HS-5 (cell line): ENCODE measurements around the gene LARP1B.
A peak's percentile ranks its signal among the peaks of the same experiment; 100 is the strongest.
"Not testable (repeated sequence)": the region's sequence is repeated elsewhere in the genome, so short reads cannot be mapped to it uniquely, and the experiment has no call there.

ENCODE experiments used
- DNase-seq: peaks from one replicate; pipeline ENCODE4 v3.0.0-alpha.2; 2012; ENCODE audit warnings: low read depth

LARP1B gene

DNA sequence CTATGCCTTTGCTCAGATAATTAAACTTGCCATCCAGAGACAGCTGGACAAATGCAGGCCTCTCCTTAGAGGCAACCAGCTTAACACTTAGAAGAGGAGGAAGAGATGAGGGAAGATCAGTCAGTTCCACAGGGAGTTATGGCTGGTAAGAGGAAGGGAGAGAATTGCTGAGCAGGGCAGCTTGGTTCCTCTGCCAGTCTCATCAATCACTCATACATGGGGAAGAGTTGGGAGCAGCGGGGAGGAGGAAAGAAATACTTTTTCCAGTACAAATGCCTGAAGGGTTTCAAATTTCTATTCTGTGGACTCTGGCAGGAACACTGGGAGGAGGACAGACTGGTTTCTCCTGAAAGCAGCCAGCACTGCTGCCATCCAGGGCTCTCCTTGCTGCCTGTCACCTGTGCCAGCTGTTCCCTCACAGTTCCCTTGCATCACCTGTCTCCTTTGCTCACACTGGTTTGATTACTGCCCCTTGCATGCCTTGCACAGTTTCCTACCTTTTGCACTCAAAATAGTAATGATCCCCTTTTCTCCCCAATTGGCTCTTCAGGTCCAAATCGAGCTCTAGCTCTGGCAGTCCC, 167.0 kb downstream of the LARP1B start:
- no peak for DNase-seq

DNA sequence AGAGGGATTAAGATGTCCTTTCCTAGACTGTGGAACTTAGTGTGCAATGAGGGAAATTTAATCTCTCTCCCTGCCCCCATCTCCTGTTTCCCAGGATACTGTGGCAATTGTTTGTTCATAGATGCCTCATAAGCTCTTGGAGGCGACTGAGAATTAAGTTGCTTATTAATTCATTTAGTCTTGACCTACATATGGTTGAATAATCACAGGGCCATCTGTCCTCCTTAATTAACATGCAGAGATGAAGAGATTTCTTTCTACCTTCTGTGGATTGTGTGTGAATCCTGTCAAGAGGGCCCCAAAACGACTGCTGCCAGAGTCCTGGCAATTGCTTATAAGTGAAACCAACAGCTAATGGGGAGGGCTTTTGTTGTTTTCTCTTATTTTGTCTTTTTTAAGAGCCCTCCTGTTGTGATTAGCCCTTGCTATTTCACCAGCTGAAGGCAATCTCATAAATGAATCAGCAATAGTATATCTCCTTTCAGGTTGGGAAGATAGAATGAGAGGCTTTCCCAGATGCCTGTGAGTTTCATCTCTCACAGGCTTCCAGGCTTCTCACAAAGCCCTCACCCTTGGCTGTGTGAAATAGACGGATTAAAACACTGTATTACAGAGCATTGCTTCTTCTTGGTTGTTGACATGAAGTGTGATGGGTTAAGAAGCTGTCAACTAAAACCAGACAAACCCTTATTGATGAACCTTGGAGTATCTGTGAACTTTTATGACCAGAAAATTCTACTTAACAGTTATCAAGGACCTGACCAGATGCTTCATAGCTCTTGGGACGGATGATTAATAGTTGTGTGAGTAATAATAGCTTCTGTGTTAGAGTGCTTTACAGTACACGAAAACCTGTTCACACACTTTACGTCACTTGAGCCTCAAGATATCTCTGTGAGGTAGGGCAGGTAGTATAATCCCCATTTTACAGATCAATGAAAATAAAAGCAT, 168.0 kb downstream of the LARP1B start:
- DNase-seq, result no peak

DNA sequence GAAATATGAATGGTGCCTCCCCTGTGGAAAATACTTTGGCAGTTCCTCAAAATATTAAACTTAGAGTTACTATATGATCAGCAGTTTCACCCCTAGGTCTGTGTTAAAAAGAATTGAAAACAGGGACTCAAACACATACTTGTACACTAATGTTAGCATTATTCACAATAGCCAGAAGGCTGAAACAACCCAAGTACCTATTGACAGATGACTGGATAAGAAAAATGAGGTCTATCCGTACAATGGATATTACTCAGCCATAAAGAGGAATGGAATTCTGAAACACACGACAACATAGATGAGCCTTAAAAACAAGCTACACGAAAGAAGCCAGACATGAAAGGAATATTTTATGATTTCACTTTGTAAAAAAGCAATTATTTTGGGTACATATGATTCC, 171.6 kb downstream of the LARP1B start:
- no peak for DNase-seq

DNA sequence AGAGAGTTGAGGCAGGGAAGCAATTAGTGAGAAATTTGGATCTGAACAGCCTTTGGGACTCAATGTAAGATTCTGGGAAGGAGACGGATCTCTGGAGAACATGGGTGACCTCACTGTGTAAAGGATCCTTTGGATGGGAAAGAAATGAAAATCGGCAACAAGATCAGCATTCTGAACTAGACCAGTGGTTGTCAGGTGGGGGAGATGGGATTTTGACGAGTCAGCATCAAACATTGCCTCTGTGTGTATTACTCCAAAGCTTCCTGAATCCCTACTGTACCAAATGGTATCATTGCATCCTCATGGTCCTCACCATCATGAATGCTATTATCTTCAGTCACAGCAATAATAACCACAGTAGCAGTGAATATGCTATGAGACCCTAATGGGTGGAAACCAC, 173.7 kb downstream of the LARP1B start:
- no peak for DNase-seq

DNA sequence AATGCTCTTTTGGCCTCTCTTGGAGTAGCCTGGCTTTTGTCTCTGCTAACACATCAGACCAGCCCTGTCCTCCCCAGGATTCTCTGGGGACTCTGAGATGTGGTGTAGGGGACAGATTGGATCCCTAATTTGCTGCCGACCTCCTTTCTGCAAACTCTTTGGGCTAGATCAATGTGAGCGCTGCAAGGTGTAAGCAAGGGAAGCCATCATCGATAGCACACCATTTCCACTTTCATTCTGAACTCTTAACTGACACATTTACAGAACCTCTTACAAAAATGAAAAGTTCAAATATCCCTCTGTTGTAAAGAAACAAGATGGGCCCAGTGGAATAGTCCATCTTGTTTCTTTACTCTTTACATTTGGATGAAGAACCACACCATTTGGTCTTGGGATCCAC, 179.9 kb downstream of the LARP1B start:
- no peak for DNase-seq

DNA sequence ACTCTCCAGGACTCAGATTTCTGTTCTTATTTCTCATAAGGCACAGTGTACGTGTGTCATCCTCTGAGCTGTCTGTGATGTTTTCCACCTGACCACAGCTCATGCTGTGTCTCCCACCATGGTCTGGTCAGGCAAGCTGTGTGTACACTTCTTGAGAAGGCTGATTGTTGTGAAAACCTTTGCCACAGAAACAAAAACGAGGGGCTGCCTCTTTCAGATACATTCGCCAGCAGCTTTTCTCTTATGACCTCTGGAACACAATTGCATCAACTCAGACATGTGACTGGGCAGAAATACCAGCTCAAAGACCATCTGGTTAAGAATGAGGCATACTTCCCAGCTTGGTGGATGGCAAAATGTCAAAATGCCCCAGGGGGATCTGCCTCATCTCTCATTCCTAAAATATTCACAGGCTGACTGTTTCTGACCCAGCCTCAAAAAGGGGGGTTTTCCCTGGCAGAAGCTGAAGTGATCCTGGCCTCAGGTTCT, 180.4 kb downstream of the LARP1B start:
- peak; percentile 99 for DNase-seq

DNA sequence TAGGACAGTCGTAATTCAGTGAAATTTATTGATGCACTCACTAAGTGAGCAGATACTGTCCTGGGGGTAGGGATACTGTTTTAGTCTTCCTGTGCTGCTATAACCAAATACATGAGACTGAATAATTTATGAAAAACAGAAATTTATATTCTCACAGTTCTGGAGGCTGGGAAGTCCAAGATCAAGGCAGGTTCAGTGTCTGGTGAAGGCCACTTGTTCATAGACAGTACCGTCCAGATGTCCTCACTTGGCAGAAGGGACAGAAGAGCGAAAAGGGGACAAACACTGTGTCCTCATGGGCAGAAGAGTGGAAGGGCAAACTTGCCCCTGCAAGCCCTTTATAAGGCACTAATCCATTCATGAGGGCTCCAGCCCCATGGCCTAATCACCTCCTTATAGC, 180.9 kb downstream of the LARP1B start:
- DNase-seq, result no peak

DNA sequence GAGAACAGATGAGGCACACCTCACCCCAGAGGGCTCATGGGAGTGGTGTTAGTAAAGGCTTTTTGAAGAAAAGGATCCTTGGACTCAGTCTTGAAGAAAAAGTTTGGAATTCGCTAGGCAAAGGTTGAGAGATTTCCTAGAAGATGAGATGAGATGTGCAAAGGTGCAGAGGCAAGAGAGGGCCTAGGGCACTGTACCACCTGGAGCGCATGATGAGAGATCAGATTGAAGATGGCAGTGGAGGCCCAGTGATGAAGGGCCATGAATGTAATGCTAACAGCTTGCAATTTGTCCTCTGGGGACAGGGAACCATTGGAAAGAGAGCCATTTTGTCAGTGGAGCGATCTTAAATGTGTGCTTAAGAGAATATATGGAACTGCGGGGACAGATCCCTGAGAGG, 181.5 kb downstream of the LARP1B start:
- DNase-seq, result no peak

DNA sequence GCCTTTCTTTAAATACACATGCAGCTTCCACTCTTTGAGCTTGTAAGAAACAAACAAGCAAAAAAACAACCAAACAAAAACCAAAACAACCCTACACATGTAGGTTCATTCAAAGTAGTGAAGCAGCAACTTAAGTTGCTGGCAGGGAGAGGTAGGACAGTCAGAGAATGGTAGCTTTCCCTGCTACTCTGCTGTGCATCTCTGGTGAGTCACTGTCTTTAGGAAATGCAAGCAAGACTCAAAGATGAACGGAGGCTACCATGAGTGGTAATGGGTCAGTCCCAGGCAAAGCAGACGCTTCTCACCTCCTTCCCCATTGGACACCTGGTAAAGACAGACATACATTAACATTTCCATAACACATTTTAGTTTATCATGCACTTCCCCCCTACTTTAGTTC, 183.3 kb downstream of the LARP1B start:
- DNase-seq, result no peak

DNA sequence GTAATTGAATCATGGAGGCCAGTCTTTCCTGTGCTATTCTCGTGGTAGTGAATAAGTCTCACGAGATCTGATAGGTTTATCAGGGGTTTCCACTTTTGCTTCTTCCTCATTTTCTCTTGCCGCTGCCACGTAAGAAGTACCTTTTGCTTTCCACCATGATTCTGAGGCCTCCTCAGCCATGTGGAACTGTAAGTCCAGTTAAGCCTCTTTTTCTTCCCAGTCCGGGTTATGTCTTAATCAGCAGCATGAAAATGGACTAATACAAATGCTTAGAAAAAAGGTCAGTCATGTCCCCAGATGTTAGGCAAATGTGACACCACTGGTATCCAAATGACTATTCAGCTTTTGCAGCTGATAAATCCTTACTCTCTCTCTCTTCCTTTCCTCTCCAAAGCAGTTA, 184.3 kb downstream of the LARP1B start:
- DNase-seq, result not testable (repeated sequence)

DNA sequence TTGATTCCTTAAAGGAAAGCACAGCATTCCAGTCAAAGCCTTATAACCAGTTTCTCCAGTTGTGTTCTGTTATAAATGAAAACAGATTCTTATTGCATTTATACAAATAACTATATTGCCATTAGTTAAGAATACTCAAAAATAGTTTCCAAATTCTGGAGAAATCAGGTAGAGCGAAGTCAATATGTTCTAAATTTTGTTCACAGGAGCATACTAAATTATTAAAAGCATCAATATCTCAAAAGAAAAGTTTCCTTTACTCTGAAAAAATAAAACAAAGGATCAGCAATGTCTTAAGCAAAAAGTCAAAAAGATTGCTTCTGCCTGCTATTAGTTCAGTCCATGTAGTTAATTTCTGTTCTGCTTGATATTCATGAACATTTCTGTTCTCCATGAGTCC, 186.8 kb downstream of the LARP1B start:
- DNase-seq, result no peak

DNA sequence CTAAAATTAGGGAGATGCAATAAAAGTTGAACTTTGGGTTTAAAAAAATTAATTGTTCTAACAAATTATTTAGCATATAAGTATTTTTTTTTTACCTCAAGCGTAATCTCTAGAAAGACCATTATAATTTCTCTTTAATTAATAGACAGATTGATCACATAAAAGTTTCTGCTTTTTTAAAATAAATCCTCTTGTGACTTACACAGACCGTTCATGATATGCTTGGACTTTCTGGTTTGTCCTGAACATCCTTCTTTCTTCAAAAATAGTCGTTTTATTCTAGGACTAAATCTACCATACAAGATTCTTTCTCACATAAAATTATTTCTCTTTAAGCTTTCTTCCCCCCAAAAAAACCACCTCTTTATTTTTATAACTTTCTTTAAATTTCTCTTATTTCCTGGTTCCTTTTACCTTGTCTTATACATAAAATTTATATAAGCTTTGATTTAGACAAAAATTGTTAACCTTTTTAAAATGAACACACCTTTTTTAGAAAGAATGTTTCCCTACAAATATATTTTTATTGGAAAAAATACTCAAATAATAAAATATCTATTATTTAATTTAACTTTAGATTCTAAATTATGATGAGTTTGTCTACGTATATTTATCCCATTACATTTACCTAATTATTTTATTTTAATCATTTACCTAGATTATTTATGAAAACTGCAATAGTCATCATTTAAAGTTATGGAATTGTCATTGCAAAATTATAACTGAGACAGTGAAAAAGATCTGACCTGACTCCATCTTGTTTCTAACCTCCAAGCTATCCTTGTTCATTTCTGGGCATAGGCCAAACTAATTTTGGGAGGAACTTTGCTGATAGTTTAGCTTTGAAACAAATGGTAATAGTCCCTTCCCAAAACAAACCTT, 188.9 kb downstream of the LARP1B start:
- no peak for DNase-seq

DNA sequence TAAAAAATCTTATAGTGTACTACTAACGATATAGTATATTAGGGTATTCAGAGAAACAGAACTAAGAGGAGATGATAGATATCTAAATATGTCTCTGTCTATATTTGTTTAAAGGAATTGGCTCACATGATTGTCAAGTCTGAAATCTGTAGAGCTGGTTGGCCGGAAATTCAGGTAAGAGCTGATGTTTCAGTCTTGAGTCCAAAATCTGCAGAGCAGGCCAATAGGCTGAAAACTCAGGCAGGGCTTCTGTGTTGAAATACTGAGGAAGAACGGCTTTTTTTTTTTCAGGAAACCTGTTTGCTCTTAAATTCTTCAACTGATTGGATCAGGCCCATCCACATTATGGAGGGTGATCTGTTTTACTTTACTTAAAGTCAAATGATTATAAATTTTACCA, 194.8 kb downstream of the LARP1B start:
- DNase-seq, result no peak

DNA sequence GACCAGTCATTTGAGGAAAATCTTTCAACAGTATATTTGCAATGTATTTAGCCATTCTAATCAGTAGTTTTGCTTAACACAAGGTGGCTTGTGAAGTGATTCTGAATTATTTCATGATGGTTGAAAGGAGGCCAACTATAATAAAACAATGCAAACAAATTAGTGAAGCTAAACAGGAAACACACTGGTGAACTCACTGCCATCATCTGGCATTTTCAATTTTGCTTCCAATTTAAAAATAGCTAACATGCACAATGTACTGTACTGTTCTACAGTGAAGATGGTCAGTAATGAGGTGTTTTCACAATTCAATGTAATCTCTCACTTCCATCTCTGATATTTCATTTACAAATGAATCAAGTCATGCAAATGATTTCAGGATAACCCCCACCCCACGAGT, 195.4 kb downstream of the LARP1B start:
- no peak for DNase-seq

DNA sequence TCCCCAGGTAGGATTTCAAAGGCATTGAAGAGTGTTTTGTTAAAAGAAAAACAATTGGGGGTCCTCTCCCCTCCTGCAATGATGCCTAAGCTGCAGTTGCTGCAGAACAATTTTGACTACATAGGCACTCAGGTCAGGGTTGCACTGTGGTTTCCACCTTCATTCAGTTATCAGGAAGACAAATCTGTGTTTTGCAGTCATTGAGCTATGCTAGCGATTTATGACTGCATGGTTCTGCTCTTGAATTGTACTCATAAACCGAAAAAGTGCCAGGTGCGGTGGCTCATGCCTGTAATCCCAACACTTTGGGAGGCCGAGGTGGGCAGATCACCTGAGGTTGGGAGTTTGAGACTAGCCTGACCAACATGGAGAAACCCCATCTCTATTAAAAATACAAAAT, 197.1 kb downstream of the LARP1B start:
- DNase-seq, result not testable (repeated sequence)

DNA sequence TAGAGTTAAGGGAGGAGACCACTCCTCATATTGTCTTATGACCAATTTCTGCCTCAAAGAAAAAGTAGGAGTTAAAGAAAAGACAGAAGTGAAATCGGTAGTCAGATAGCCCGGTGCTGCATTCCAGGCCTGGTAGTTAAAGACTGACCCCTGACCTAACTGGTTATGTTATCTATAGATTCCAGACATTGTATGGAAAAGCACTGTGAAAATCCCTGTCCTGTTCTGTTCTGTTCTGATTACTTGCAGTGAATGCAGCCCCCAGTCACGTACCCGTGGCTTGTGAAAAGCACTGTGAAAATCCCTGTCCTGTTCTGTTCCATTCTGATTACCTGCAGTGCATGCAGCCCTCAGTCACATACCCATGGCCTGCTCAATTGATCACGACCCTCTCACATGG, 198.8 kb downstream of the LARP1B start:
- DNase-seq, result not testable (repeated sequence)
